ENCODE measurements around the gene OR4D2. TPM values are rescaled to one million over a fixed set of nuclear protein-coding genes. Genes with fewer than 3 reads are reported as not detected.

OR4D2 gene
- total and polyA plus RNA-seq, 2 of the 13 experiments (the other 11 are each of a cell fraction or from before 2014, with no cell fraction given) = not detected

DNA sequence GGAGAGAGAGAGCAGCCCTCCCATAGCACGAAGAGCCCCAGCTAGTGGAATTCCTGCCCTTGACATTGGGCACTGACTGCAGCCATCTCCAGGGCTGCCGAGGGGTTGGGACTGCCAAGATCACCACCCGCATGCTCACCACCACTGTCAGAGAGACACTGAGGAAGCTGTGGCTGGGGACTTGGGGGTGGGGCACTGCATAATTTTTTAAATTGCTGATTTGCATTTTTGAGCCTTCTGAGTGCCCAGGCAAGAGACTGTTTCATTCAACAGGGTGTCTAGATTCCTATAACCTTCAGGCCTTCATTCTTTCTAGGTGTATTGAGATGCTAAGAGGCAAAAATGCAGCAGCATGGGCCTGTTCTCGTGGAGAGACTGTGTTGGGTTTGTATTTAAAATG, 16.7 kb downstream of the OR4D2 start:
- FAIRE-seq (no peak), ATAC-seq (no peak), DNase-seq (ENCODE audit: low spot score) (no peak)
- intact Hi-C loops (cut with micrococcal nuclease; ENCODE audit: unreplicated experiment) (no loop called here), in situ Hi-C loops (cut with HindIII; ENCODE audit: extremely low pct_ligation_motif_present, low pct_unique_long_range_greater_than_20kb) (no loop called here)
- Histone ChIP-seq H3K36me3 (replicated peaks in 1 of 2; ENCODE audit: control insufficient read depth in 1 of 2, insufficient read depth in 2 of 2, low read length in 2 of 2) (no peaks in the 10 kb centered on the region), H3K27me3 (ENCODE audit: control insufficient read depth in 1 of 2, insufficient read depth in 2 of 2, low read length in 2 of 2) (peaks cover 0 to 17% of the 10 kb centered on the region in 2 experiments; a peak in 3 of 5 replicates), H3K79me2 (ENCODE audit: insufficient read depth, low read length) (no peaks in the 10 kb centered on the region), H3K4me2 (ENCODE audit: low read depth, low read length) (no peak overlapping the region), H4K20me1 (ENCODE audit: insufficient read depth, low read length) (no peaks in the 10 kb centered on the region), H2AFZ (ENCODE audit: low read length) (no peak overlapping the region), H3K27ac (ENCODE audit: extremely low read length, insufficient read depth, low read length) (no peak overlapping the region), H3K9ac (ENCODE audit: insufficient read depth, low read depth, low read length) (no peak overlapping the region), H3K4me1 (ENCODE audit: insufficient read depth, low read length) (no peaks in the 10 kb centered on the region), H3K9me3 (ENCODE audit: low read length) (no peaks in the 10 kb centered on the region), H3K4me3 (replicated peaks in 1 of 3; ENCODE audit: insufficient read depth in 1 of 3, low read depth in 2 of 3, low read length in 3 of 3) (no peak overlapping the region)
- POLR2A ChIA-PET = no interaction called here
- no TSS peak for BruUV-seq (replicated peaks)
- CTCF ChIA-PET (ENCODE audit: low intra/inter-chr PET ratio, low total read pairs) = no interaction called here
- TF ChIP-seq SATB2 (CRISPR knock-in tag; IDR thresholded peaks at IDR 0.05) = no peak
- TF ChIP-seq, protein P1, sequence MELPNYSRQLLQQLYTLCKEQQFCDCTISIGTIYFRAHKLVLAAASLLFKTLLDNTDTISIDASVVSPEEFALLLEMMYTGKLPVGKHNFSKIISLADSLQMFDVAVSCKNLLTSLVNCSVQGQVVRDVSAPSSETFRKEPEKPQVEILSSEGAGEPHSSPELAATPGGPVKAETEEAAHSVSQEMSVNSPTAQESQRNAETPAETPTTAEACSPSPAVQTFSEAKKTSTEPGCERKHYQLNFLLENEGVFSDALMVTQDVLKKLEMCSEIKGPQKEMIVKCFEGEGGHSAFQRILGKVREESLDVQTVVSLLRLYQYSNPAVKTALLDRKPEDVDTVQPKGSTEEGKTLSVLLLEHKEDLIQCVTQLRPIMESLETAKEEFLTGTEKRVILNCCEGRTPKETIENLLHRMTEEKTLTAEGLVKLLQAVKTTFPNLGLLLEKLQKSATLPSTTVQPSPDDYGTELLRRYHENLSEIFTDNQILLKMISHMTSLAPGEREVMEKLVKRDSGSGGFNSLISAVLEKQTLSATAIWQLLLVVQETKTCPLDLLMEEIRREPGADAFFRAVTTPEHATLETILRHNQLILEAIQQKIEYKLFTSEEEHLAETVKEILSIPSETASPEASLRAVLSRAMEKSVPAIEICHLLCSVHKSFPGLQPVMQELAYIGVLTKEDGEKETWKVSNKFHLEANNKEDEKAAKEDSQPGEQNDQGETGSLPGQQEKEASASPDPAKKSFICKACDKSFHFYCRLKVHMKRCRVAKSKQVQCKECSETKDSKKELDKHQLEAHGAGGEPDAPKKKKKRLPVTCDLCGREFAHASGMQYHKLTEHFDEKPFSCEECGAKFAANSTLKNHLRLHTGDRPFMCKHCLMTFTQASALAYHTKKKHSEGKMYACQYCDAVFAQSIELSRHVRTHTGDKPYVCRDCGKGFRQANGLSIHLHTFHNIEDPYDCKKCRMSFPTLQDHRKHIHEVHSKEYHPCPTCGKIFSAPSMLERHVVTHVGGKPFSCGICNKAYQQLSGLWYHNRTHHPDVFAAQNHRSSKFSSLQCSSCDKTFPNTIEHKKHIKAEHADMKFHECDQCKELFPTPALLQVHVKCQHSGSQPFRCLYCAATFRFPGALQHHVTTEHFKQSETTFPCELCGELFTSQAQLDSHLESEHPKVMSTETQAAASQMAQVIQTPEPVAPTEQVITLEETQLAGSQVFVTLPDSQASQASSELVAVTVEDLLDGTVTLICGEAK (IDR thresholded peaks at IDR 0.05) = no peak
- TF ChIP-seq, protein P1 (CRISPR knock-in tag; IDR thresholded peaks at IDR 0.05) = no peak
- no peak for TF ChIP-seq SYNCRIP (IDR thresholded peaks at IDR 0.05; ENCODE audit: insufficient read depth, low read depth, low read length)
- no peak for TF ChIP-seq AGO2 (optimal IDR thresholded peaks at IDR 0.05; ENCODE audit: low read depth, low read length)
- TF ChIP-seq MAFK (conservative IDR thresholded peaks at IDR 0.05 in 1 of 2, IDR thresholded peaks at IDR 0.05 in 1 of 2; ENCODE audit: low read length in 2 of 2) = peak in 1 of 2 experiments; percentile 57; a peak in 3 of 4 replicates
- TF ChIP-seq NFE2L1 (CRISPR knock-in tag; IDR thresholded peaks at IDR 0.05; ENCODE audit: borderline replicate concordance) = no peak
- TF ChIP-seq MAFF (IDR thresholded peaks at IDR 0.05; ENCODE audit: low read depth, low read length) = peak; percentile 54; the same call in 1 of the 2 replicates
- 57% methylated on average over 2 of the region's 4 CpGs for WGBS (ENCODE audit: low lambda C conversion rate)

Data from HepG2 (cell line).